NCI-H2029 (cell line): ENCODE measurements around the gene HECA.
"Not testable (repeated sequence)": the region's sequence is repeated elsewhere in the genome, so short reads cannot be mapped to it uniquely, and the experiment has no call there.

ENCODE experiments used
- DNase-seq: peaks from one replicate; lab custom pipeline; 2025; lab: John Stamatoyannopoulos, UW

Gene HECA

DNA sequence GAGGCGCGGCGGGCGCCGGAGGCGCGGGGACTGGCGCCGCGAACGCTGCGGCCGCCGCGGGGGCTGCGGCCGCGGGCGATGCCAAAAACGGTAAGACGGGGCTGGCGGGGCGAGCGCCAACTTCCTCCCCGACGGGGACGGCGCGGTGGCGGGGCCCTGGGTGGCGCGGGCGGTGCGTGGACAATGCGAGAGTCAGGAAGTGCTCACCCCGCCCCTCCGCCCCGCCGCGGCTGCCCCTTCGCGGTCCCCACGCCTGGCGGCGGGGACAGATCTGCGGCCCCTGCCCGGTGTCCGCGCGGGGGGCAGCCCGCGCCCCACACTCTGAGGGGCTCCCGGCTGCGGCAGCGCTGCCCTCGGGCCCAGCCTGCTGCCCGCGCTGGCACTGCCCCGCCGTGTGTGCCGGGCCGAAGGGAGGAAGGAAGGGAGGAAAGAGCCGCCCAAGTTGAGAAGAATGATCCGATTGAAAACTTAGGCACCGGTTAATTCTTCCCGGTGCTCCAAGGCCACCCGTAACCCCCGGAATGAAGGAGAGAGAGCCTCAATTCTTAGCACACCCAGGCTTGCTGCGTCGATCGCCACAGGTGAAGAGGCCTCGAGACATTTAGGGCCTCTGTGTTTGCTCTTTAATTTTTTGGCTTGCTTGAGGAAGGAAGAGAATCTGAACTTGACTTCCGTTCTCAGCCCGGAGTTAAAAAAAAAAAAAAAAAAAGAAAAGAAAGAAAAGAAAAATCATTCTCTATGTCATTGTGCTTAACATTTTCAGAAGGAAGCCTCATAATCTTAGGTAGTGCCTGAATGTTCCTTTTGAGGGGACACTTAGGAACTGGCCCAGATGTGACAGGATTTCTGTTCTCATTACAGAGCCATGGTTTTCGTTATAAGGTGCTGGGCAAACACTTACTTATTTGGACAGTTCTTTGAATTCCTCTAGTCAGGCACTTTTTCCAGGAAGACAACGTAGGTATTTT, 982 bp downstream of the HECA start:
- DNase-seq = no peak

DNA sequence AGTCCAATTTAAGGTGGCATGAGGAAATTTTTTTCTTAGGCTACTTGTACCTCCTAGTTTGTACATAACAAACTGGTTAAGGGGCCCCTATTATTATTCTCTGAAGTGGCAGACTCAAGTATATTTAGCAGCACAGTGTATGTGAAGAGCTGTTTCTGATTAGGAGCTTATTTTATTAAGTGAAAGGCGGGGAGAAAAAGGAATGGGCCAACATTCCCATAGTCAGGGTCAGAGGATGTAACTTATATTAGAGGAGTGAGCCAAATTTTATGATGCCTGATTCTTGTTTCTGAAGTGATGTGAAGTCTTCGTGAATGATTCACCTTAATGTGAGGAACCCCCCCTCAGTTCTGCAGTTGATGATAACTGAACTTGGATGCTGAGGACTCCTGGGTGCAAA, 2.8 kb downstream of the HECA start:
- DNase-seq = no peak

DNA sequence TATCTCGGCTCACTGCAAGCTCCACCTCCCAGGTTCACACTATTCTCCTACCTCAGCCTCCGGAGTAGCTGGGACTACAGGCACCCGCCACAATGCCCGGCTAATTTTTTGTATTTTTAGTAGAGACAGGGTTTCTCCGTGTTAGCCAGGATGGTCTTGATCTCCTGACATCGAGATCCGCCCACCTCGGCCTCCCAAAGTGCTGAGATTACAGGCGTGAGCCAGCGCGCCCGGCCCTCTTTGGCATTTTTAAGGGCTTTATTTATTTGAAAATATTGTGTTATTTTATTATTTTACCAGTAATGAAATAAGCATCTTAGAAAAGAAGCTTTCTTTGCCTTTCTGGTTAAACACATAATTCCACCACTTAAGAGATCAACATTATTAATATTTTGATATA, 6.0 kb downstream of the HECA start:
- DNase-seq = not testable (repeated sequence)

DNA sequence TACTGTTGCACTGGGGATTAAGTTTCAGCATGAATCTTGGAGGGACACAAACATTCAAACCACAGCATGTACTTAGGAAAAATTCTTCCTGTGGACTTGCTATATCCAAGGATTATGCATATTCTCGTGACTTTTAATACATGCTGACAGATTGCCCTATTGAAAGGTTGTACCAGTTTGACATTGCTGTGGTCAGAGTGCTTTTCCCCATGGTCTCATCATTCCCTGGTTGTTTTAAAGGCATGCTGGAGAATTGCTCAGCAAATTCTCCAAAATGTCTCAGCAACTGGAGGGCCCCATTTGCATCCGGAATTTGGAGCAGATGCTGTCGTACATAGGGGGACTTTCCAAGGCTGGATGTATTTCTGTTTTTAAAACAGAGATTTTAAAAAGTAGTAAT, 7.4 kb downstream of the HECA start:
- no peak for DNase-seq

DNA sequence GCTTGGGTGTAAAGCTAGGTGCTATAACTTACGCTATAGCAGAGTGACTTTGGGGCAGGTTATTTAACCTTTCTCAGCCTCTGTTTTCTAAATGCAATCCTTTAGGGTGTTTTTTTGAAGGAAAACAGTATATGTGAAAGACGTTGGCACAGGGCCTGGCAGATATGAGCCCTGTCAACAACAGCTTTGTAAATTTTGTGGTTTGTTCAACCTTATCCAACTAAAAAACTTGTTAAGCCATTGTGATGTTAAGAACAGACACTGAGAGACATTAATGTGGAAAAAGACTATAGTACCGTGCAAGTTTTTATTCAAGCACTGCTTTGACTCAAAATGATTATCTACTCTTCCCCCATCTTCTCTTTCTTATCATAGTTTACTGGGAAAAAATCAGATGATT, 8.2 kb downstream of the HECA start:
- DNase-seq = no peak

DNA sequence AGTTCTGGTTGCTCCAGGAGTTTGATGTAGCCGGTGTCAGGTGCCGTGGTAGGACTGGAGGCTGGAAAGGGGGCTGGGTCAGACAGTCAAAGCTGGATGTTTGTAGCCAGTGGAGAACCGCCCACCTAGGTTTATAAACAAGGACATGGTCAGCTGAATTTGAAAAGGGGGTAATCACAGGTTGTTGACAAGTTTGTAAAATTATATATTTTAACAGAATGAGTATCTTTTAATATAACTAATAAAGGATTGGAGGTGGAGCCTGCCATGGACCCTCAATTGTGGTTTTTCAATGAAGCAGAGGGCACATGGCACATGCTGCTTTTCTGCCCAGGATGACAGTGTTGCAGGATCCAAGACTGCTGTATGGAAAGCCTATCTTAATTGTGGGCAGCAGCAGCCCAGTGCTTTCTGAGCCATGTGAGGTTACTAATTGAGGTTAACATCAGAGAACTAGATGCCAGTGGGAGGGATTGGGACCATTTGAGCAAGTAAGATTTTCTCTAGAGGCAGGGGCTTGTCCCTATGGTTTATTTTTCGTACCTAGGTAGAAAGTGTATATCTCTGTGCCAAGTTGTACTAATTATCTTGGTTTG, 9.7 kb downstream of the HECA start:
- no peak for DNase-seq

DNA sequence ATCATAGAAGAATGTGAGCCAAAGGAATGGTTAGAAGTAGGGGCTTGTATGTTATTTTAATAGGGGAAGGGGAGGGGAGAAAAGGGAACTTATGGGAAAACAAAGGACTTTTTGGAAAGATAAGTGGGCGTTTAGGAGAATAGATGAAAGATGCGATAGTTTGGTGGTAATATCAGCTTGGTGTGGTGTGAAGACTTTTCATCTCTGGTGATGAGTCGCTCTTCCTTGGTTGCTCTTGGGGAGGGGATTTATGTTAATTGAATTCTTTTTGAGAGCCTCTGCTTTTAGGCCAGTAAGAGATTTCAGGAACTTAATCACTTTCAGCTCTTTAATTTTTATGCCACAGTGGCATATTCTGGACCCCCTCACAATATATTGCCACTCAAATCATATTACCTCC, 10.8 kb downstream of the HECA start:
- no peak for DNase-seq

DNA sequence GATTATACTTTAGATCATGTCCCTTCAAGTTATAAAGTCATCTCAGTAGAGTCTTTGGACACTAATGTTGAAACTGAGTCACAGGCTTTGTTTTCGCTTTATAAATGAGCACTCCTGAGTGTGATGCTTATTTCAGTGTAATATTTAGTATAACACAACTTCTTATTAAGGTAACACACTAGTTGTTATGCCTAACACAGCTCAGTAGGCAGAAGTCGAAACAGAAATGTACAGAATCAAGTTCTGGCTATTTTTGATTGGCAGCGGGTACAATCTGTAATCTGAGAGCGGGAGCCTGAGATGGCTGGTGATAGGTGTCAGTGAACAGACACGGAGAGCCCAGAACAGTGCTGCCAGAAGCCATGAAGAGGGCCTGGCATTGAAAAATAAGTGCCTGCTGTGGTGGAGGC, 11.4 kb downstream of the HECA start:
- no peak for DNase-seq

DNA sequence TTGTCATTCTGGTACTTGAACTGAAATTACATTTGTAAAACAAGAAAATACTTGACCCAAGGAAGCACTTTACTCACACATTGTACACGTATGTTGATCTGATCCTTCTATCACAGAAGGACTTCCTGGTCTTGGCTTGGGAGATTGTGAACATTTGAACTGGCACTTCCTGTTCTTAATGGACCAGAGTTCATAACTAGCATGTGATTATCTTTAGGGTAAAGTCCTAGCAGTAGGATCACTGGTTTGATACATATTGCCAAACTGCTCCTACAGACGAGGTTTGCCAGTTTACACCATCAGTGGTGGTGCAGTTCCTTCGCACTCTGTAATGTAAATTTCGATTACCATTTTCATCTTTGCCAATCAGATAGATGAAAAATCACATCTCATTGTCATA, 12.7 kb downstream of the HECA start:
- no peak for DNase-seq

DNA sequence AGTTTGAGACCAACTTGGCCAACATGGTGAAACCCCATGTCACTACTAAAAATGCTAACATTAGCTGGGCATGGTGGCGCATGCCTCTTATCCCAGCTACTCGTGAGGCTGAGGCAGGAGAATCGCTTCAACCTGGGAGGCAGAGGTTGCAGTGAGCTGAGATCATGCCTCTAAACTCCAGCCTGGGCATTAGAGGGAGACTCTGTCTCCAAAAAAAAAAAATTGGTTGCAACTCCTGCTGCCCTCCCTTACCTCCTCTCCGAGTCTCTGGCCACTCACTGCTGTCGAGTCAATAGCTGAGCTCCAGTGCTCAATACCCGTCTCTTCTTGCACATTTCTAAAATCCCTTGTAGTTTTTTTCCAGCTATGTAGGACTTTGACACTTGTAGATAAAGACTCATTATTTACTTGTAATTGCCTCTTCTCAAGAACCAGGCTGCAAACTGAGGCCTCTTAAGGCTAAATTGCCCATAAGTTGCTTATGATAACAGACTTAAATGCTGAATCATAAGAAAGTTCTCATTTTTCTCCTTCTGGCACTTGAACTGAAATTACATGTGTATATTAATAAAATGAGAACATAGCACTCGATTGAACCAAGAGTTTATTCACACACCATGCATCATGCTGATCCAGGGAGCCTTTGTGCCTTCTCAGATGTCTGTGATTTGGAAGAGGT, 13.8 kb downstream of the HECA start:
- DNase-seq = no peak

DNA sequence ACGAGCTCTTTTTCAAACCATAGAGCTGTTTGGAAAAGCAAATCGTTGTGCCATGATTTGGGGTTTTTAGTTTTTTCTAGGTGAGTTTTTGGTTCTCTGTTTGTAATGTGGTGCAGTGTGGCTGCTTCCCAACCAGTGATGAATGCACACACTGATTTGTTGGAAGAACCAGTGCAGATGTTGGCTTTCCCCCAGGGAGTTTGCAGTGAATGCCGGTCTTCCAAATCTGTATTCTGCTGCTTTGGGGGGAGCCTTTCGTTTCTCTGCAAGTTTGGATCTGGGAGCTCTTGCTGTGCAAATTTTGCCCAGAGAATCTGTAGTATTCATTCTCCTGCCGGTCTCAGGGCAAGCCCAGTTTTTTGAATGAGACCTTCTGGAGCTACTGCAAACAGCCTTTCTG, 14.5 kb downstream of the HECA start:
- DNase-seq = no peak

DNA sequence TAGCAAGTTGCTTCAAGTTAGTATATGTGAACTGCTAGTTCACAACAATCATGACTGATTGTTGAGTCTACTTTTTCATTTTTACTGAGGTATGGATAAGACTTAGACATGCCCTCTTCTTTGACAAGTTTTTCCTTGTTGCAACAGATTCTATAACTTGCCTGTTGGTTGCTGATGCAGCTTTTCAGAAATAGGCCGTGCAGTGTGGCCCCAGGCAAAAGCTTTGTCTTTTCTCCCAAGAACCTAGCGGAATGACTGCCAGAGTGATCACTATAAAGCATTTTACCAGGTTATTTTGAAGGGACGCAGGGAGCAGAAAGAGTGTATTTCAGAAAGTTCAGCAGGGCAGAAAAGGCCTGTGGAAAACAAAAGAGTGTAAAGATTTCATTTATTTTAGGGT, 16.0 kb downstream of the HECA start:
- no peak for DNase-seq

DNA sequence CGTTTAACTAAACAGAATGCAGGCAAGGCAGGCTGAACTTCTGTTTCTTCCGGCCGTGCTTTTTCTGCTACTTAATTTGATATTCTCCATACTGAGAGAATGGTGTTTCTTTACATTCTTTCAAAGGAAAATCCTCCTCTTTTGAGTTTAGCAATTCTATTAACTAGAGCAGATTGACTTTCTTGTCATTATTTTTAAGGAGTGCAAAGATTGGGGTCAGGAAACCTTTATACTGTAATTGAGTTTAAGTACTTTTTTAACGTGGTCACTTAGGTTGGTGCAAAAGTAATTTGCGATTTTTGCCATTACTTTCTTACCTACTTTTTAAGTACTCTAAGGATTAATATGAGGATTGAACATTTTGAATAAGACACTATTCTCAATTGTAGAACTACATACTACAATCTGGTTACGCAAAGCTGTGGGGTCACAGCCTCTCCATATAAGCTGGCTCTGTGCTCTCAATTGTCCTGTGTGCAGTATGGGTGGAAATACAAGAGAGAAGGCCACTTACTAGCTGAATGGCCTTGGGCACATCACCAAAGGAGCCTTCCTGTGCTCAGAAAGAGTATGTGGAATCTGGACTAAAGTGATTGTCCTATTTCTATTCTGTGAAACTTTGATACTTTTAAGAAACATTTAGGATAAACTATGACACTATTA, 16.7 kb downstream of the HECA start:
- no peak for DNase-seq

DNA sequence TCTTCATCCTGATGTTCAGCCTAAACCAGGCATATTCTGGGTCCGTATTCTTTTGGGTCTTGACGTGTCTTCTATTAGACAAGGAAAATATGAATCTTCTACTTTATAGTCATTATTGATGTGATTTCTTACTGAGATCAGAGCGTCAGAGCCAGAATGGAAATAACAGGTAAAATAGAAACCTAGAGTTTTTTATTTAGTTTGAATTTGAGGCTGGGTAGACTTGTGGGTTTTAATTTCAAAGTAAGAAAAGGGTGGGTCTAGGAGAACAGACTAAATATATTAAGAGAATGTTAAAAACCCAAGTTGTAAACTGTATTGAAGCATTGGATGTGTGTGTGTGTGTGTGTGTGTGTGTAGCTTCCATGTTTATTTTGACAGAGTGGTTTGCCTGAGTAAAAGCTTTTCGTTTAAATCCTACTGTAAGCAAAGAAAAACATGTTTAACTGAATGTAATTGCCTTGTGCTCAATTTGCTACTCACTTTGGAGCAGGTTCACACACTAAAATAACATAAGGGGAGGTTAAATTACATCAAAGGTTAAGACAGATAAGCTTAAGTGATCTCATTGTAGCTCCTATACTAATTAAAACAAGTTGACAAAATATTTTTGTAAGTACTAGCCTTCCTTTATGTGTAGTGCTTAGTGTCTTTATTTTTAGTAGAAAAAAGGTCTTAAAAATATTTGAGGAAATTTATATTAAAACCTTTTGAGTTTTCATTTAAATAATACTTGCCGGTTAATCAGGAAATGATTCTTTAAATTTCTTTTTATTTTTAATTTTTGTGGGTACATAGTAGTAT, 17.4 kb downstream of the HECA start:
- no peak for DNase-seq

DNA sequence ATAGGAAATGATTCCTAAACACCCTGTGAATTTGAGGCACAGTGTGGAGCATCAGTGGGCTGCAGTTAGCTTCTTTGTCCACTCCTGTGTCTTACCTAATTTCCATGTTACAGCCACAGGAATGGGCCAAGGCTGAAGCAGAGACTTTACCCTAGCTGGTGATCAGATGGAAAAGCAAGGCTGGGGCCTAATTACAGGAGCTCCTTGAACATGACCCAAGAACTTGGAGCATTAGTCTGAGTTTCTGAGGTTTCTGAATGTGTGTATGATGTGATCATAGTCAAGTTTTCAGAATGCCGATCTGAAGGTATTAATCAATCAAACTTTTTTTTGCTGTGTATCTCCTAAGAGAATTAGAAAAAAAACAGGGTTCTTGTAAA, 18.0 kb downstream of the HECA start:
- DNase-seq = no peak

DNA sequence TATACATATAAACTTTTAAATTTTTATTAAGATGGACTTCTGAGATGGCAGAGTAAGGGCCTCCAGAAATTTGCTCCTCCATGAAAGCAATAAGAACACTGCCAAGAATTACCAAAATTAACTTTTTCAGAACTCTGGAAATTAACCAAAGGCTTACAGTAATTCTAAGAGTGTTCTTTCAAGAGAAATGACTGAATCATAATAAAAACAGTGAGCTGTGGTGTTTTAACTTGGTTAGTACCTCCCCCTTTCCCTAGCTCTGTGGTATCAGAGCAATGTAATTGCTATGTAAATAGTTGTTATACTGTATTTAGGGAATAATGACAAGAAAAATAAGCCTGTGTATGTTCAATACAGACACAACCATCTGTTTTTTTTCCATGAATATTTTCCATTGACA, 19.0 kb downstream of the HECA start:
- DNase-seq = no peak

DNA sequence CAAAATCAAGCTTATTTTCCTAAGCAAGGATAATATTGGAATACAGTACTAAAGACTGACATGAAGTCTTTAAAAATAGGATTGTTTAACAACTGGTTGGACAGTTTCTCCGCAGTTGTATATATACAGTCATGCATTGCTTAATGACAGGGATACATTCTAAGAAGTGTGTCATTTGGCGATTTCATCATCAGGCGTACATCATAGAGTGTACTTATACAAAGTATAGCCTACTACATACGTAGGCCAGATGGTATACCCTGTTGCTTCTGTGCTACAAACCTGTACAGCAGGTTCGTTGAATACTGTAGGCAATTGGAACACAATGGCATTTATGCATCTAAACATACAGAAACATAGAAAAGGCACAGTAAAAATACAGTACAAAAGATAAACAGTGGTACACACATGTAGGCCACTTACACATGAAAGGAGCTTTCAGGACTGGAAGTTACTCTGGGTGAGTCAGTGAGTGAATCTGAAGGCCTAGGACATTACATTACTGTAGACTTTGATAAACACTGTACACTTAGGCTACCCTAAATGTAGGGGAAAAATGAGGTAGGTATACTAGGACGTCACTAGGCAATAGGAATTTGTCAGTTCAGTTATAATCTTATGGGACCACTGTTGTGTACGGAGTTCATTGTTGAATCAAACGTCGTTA, 20.1 kb downstream of the HECA start:
- no peak for DNase-seq

DNA sequence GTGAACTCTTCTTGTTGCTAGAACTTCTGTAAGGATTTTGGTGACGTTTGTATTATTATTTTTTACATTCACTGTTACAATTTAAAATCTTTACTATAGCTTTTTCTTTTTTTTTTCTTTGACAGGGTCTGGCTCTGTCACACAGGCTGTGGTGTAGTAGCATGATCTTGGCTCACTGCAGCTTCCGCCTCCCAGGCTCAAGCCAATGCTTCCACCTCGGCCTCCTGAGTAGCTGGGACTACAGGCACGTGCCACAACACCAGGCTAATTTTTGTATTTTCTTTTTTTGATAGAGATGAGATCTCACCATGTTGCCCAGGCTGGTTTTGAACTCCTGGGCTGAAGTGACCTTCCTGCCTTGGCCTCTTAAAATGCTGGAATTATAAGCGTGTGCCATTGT, 21.2 kb downstream of the HECA start:
- DNase-seq = no peak

DNA sequence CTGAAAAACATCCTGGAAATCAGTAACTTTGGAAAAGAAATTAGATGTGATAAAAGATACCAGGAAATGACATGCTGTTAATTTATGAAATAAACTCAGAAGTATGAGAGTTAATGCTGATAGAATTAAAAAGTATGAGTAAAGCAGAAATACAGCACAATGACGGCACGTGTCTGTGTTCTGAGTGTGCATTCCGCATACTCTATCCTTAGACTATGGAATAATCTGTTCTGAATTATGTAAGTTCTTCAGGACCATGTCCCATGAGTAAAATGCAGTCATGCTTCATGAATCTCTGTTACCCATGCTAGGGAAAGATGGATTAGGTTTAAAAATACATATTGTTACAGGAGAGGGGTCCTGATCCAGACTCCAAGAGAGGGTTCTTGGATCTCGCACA, 21.7 kb downstream of the HECA start:
- no peak for DNase-seq

DNA sequence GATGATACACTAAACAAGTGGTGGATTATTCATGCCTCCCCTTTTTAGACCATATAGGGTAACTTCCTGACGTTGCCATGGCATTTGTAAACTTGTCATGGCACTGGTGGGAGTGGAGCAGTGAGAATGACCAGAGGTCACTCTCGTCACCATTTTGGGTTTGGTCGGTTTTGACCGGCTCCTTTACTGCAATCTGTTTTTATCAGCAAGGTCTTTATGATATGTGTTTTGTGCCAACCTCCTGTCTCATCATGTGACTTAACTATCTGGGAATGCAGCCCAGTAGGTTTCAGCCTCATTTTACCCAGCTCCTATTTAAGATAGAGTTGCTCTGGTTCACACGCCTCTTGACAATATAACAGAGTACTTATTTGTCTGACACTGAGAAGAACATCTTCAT, 22.2 kb downstream of the HECA start:
- DNase-seq = not testable (repeated sequence)

DNA sequence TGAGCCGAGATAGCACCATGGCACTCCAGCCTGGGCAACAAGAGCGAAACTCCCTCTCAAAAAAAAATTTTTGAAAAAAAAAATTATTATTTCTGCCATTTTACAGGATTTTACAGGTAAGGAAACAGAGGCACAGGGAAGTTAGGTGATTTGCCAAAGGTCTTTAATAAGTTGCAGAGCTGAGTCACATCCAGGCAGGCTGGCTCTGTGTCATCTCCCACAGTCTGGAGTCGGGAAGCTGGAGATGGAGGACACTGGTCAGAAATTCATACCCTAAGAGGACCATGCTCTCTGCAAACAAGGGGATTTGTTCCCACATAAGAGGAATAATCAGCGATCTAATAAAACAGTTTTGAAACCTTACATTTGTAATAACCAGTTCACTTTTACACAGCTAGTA, 24.1 kb downstream of the HECA start:
- DNase-seq = no peak
